Ecto neural progenitor cell (in vitro differentiated cells): ENCODE measurements around the gene SPAG16.

Experiments
- DNase-seq: peaks from one replicate; pipeline ENCODE4 v3.0.0-alpha.2; 2018; ENCODE audit warnings: low spot score

SPAG16 gene

GRCh38 chr2:214380681-214381080 lies 1096.4 kb downstream of the SPAG16 start:
- no peak for DNase-seq

- no peak for DNase-seq
Measured at GRCh38 chr2:214382229-214382628, 1098.0 kb downstream of the SPAG16 start.

- DNase-seq, result no peak
Measured at GRCh38 chr2:214386720-214387119, 1102.5 kb downstream of the SPAG16 start.

GRCh38 chr2:214389334-214389733 lies 1105.1 kb downstream of the SPAG16 start:
- DNase-seq, result no peak

- no peak for DNase-seq
Measured at GRCh38 chr2:214393796-214394195, 1109.5 kb downstream of the SPAG16 start.

- no peak for DNase-seq
Measured at GRCh38 chr2:214395040-214395439, 1110.8 kb downstream of the SPAG16 start.

GRCh38 chr2:214401580-214401979 lies 1117.3 kb downstream of the SPAG16 start:
- no peak for DNase-seq

GRCh38 chr2:214410128-214410775 lies 1126.0 kb downstream of the SPAG16 start:
- no peak for DNase-seq

- peak; percentile 87 for DNase-seq
Measured at GRCh38 chr2:214410918-214411554, 1126.8 kb downstream of the SPAG16 start, which contains the start of gene VWC2L. Gene VWC2L, plus strand, starts transcription at chr2:214411054. Its CDS starts 3,140 bp downstream, at chr2:214414194.

- no peak for DNase-seq
Measured at GRCh38 chr2:214412679-214413078, 1128.4 kb downstream of the SPAG16 start.

GRCh38 chr2:214436470-214436869 lies 1152.2 kb downstream of the SPAG16 start:
- DNase-seq, result no peak

GRCh38 chr2:214450118-214450894 lies 1166.0 kb downstream of the SPAG16 start:
- no peak for DNase-seq

- no peak for DNase-seq
Measured at GRCh38 chr2:214451516-214452275, 1167.4 kb downstream of the SPAG16 start.
